GM19463 (cell line): ENCODE measurements around the gene TACR2.

Experiments
- ATAC-seq: cut with Tn5 transposase; IDR thresholded peaks from one replicate; pipeline ENCODE4 v1.9.1; 2021; ENCODE audit warnings: mild to moderate bottlenecking, moderate library complexity; ENCODE audit not compliant: unreplicated experiment

TACR2 gene

GRCh38 chr10:69405221-69405620 lies 11.5 kb downstream of the TACR2 start:
- ATAC-seq = no peak

DNA sequence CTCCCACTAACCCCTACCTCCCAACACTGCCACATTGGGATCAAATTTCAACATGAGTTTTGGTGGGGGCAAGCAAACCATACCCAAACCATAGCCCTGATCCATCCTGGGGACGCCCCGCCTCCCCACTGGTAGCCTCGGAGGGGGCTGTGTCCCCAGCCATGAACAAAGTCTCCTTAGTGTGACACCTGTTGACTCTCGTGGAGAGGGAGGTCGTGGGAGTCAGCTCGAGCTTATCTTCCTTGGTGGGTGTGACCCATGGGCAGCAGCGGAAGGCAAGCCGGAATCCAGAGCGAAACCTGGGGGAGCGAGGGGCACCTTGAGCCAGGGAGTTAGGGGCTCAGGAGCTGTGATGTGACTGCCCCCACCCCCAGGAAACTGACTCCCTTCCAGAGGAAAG lies 11.9 kb downstream of the TACR2 start:
- ATAC-seq = no peak

- no peak for ATAC-seq
These were observed 13.2 kb downstream of the TACR2 start for GRCh38 chr10:69403519-69403918.

- ATAC-seq = no peak
These were observed 13.7 kb downstream of the TACR2 start for GRCh38 chr10:69403066-69403465.

DNA sequence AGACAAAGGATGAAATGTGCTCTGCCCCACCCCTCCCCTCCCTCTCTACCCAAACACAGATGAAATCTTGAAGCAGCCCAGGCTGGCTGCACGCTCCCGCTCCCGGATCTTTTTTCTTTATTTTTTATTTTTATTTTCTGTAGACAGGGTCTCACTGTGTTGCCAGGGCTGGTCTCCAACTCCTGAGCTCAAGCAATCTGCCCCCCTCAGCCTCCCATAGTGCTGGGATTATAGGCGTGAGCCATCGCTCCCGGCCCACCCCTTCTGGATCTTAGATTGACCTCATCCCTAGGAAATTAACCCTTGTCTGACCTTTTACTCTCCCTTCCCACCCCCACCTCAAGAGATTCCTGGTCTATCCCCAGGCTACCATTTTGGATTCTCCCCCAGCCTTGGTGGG lies 14.3 kb downstream of the TACR2 start:
- ATAC-seq = no peak

DNA sequence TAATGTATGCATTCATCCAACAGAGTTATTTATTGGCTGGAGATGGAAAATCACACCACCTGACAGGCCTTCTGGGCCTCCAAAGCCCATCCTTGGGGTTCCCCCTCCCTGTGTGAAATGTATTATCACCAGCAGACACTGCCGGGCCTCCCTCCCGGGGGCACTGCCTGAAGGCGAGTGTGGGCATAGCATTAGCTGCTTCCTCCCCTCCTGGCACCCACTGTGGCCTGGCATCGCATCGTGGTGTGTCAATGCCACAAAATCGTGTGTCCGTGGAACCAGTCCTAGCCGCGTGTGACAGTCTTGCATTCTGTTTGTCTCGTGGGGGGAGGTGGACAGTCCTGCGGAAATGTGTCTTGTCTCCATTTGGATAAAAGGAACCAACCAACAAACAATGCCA lies 15.3 kb downstream of the TACR2 start:
- no peak for ATAC-seq

DNA sequence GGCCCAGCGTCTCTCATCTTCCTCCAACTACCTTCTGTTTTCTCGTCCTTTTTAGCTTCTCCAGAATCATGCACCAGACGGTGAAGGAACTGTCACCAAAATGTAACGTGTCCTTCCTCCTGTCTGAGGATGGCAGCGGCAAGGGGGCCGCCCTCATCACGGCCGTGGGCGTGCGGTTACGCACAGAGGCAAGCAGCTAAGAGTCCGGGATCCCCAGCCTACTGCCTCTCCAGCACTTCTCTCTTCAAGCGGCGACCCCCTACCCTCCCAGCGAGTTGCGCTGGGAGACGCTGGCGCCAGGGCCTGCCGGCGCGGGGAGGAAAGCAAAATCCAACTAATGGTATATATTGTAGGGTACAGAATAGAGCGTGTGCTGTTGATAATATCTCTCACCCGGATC lies 15.8 kb downstream of the TACR2 start:
- ATAC-seq = no peak

DNA sequence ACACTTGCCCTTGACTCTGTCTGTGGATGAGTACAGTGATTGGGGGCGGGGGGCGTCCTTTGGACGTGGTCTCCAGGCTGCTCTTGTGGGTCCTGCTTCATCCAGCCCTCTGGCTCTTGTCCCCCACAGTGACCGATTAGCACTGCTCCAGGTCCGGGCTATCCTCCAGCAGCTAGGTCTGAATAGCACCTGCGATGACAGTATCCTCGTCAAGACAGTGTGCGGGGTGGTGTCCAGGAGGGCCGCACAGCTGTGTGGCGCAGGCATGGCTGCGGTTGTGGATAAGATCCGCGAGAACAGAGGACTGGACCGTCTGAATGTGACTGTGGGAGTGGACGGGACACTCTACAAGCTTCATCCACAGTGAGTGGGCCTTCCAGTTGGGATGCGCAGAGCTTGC lies 18.3 kb downstream of the TACR2 start:
- no peak for ATAC-seq

GRCh38 chr10:69397972-69398371 lies 18.7 kb downstream of the TACR2 start:
- no peak for ATAC-seq

GRCh38 chr10:69394020-69394419 lies 22.7 kb downstream of the TACR2 start:
- no peak for ATAC-seq

GRCh38 chr10:69392481-69393000 lies 24.2 kb downstream of the TACR2 start:
- peak; percentile 90 for ATAC-seq

DNA sequence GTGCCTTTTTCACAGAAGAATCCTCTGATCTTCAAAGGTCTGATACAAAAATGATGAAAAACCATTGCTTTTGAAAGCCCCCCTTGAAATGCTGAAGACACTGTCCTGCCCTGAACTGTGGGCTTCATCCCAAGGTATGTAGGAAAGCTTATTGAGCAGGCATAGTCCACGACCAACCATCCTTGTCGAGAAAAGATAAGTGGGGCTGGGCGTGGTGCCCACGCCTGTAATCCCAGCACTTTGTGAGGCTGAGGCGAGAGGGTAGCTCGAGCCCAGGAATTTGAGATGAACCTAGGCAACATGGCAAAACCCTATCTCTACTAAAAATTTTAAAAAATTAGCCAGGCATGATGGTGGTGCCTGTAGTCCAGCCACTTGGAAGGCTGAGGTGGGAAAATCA lies 25.6 kb downstream of the TACR2 start:
- ATAC-seq = no peak

GRCh38 chr10:69389827-69390490 lies 26.8 kb downstream of the TACR2 start:
- ATAC-seq = no peak

GRCh38 chr10:69388488-69388887 lies 28.2 kb downstream of the TACR2 start:
- ATAC-seq = no peak

DNA sequence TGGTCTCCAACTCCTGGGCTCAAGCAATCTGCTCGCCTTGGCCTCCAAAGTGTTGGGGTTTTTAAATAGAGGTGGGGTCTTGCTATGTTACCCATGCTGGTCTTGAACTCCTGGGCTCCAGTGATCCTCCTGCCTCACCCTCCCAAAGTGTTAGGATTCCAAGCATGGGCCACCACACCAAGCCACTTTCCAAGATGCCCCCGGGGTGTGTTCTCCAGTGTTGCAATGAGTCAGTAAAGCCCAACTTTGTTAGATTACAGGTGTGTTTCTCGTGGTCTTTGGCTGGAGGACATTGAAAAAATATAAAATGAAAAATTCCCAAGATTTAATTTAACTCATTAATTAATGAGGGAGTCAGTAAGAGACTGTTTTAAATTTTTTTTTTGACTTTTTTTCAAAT lies 29.2 kb downstream of the TACR2 start:
- ATAC-seq = no peak

GRCh38 chr10:69385454-69386350 lies 31.0 kb downstream of the TACR2 start:
- ATAC-seq = no peak

DNA sequence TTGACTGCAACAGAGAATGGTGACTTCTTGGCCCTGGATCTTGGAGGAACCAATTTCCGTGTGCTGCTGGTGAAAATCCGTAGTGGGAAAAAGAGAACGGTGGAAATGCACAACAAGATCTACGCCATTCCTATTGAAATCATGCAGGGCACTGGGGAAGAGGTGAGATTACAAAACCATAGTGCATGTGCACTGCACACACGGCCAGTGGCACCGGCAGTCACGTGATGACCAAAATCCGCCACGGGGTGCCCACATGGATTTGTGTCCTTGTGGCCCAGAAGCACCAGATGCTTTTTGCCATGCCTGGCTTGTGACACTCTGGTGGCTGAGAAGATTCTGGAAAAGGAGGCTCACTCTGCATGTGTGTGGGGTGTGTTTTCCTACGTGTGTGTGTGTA lies 32.4 kb downstream of the TACR2 start:
- ATAC-seq = no peak

DNA sequence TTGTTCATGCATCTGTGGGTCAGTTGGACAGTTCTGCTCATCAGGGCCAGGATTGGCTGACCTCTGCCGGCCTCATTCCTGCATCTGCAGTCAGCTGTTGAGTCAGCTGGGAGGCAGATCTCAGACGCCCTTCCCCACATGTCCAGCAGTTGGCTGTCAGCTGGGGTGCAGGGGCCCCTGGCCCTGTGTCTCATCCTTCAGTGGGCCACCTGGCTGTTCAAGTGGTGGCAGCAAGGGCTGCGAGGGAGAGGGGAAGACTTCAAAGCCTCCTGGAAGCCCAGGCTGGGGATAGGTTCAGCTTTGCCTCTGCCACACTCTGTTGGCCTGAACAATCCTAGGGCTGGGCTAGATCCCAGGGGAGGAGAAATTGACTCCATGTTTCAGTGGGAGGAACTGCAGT lies 33.2 kb downstream of the TACR2 start:
- ATAC-seq = no peak

GRCh38 chr10:69382382-69383117 lies 34.2 kb downstream of the TACR2 start:
- ATAC-seq = no peak

GRCh38 chr10:69379800-69380199 lies 36.9 kb downstream of the TACR2 start:
- no peak for ATAC-seq

- no peak for ATAC-seq
These were observed 38.8 kb downstream of the TACR2 start for GRCh38 chr10:69377933-69378332.
